ENCODE data around the gene GNB2.

DNA sequence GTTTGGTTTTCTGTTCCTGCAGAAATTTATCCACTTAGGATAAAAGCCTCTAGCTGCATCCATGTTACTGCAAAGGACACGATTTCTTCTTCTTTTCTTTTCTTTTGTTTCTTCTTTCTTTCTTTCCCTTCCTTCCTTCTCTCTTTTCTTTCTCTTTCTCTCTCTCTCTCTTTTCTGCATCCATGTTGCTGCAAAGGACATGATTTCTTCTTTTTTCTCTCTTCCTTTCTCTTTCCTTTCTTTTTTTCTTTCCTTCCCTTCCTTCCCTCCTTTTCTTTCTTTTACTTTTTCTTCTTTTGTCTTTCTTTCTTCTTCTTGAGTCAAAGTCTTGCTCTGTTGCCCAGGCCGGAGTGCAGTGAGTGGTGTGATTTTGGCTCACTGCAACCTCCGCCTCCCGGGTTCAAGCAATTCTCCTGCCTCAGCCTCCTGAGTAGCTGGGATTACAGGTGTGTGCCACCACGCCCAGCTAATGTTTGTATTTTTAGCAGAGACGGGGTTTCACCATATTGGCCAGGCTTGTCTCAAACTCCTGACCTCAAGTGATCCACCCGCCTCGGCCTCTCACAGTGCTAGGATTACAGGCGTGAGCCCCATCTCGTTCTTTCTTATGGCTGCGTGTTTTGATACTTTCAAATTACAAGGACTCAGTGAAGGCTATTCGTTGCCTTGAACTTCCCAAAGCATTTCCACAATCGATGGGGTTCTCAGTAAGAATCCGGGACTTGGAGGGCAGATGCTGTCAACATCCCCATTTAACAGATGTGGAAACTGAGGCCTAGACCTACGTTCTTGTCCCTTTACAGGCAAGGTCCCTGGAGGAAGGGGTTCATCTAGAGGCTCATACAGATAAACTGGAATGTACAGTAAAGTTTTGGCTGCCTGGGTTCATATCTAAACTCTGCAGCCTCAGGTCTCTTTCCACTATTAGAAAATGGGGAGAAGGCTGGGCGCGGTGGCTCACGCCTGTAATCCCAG is 1.9 kb upstream of the GNB2 start:
- TF ChIP-seq GATA2 (IDR thresholded peaks at IDR 0.05; ENCODE audit: low read depth, low read length) (no peak), GATA3 (IDR thresholded peaks at IDR 0.05; ENCODE audit: low read depth, low read length) (no peak)

Data from SH-SY5Y (cell line).